GM15510 (cell line): ENCODE data around the gene CTCFL.

Source experiments
- POLR2A ChIP-seq: IDR thresholded peaks from 3 replicates; pipeline ENCODE4 v1.6.1; 2011; ENCODE audit warnings: borderline replicate concordance; ENCODE audit not compliant: insufficient read length; ENCODE audit errors: extremely low read depth

CTCFL gene

DNA sequence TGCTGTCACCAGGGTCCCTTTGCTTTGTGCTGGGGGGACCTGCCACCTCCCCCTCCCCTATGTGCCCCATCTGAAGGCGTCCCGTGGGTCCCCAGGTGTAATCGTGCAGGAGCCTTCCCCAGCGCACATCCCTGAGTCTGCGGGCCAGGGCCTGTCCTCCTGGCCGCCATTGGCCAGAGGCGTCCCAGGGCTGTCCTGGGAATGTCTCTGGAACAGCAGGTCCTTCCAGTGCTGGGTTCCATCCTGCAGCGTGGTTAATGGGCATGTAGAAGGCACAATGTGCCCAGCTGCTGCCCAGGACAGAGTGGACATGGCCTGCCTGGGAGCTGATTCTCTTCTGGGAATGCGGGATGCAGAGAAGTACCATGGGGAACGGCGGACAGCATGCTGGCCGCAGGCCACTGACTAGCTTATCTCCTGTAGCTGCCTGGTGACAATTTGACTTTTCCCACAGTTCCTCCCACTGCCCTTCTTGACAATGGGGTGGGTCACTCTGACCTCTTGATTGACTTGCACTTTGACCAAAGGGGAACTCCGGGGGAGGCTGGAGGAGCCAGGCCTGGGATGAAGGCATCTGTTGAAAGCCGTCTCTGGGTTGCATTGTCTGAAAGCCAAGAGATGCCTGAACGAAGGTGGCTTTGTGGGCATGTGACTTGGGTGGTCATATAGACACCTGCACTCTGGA is 64.0 kb downstream of the CTCFL start:
- no peak for TF ChIP-seq POLR2A

- no peak for TF ChIP-seq POLR2A
Observed at GRCh38 chr20:57459897-57460296, 65.0 kb downstream of the CTCFL start.

DNA sequence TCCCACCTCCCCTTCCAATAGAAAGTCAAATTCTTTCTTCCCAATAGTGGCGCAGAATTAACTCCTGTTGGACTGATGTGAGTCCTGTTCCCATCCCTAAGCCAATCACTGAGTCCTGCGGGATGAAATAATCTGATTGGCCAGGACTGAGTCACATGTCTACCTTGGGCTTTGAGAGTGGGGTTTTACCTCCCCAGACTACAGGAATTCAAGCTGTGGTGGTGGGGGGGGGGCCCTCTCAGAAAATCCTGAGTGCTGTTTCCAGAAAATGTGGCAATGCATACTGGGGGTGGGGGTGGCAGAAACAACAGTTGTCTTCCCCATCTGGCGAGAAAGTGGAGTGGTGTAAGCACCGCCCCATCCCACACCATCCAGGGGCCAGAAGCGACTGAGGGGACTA is 65.7 kb downstream of the CTCFL start:
- TF ChIP-seq POLR2A = no peak

DNA sequence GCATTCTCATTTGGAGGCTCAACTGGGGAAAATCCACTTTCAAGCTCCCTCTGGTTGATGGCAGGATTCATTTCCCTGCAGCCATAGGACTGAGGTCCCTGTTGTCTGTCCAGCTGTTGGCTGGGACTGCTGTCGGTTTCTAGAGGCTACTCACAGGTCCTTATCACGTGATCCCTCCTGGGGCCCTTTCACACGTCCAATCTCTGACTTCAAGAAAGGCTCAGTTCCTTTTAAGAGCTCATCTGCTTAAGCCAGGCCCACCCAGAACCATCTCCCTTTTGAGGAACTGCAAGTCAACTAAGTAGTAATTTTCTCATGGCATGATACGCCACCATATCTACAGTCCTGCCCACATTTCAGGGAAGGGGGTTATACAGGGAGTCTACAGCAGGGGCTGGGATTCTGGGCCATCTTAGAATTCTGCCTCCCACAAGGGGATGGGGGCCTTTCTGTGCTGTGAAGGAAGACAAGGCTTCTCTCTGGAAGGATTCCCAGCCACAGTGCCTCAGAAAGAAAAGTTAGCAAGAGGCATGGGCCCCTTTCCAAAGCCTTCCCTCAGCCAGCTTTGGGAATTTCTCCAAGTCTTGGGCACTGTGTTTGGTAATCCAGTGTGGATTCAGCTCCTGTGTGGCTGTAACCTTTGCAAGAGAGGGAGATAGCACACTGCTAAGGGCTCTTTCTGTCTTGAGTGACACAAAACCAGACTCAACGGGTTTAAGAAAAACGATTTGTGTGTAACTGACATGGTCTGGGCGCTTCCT is 66.4 kb downstream of the CTCFL start:
- TF ChIP-seq POLR2A = no peak

GRCh38 chr20:57457243-57458095 is 67.5 kb downstream of the CTCFL start:
- TF ChIP-seq POLR2A = no peak

DNA sequence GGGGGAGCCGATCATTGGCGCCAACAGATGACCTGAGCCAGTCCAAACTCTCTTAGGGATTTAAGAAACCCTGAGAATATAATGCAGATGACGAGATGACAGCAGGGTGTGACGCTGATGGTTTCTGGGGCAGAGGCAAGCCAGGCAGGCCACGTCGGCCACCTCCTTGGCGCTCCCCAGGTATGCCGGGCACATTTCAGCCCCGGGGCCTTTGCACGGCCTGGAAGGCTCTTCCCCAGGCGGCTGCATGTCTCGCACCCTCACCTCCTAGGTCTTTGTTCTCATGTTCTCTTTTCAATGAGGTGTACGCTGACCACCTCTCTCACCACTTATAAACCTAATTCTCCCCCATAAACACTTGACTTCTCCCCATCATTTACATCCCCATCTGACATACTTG is 68.8 kb downstream of the CTCFL start:
- no peak for TF ChIP-seq POLR2A

DNA sequence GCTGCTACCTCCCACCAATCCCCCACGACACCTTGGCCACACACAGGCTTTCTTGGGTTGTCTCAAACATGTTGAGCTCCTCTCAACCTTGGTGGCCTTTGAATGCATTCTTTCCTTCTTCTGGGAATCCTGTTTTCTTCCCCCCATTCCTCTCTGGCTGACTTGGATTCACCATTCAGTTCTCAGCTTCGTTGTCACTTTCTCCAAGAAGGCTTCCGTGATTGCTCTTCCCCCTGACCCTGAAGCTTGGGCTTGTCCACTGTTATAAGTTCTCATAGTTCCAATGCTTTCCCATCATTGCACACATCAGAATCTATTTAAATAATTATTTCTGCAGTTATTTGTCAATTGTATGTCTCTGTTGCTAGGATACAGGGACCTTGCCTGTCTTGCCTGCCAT is 69.6 kb downstream of the CTCFL start:
- TF ChIP-seq POLR2A = no peak

- TF ChIP-seq POLR2A = no peak
Observed at GRCh38 chr20:57451795-57452661, 72.9 kb downstream of the CTCFL start.

DNA sequence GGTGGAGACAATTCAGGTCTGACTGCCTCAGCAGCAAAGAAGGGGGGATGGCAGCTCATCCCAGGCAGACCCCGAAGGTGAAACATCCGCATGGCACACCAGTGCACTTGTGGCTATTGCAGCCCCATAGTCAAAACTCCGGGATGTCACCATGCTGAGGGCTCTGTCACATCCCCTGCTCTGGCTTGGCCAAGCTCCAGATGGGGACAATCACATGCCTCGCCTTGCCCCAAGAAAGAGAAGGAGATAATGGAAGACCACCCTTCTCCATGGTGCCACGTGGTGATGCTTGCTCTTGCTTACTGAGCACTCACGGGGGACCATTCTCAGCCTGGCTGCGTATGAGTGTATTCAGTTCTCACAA is 73.5 kb downstream of the CTCFL start:
- TF ChIP-seq POLR2A = no peak

DNA sequence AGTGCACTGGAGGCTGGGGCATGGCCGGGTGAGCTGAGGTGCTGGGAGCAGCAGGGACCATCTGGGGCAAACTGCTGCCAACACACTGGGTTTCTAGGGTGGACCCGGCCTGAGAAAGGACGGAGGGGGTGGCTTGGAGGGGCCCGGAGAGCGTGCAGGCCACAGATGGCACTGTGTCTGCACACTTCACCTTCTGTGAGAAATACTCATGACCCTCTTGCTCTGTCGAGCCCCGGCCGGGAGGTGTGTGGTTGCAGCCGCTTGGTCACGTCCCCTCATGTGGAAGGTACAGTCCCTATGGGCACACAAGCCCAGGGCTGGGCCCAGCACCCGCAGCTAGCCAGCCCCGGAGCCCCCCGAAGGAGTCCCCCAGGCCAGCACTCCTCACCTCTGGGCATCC is 74.0 kb downstream of the CTCFL start:
- no peak for TF ChIP-seq POLR2A

DNA sequence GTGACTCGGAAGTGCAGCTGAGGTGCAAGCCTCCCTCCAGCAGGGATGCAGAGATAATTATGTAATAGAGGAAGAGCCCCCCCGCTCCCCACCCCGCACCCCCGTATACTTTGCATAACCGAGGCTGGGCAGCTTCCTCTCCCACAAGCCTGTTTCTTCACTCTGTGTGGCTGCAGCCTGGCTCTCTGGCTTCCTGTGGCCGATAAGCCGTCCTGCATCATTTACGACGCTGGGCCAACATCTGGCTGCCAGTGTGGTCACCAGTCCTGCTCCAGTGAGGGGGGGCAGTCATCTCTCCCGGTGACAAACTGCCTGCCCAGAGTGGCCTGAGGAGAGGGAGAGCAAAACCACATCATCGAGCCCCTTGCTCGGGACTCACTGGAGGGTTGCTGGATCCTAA is 74.5 kb downstream of the CTCFL start:
- no peak for TF ChIP-seq POLR2A

- no peak for TF ChIP-seq POLR2A
Observed at GRCh38 chr20:57449398-57450354, 75.3 kb downstream of the CTCFL start.

DNA sequence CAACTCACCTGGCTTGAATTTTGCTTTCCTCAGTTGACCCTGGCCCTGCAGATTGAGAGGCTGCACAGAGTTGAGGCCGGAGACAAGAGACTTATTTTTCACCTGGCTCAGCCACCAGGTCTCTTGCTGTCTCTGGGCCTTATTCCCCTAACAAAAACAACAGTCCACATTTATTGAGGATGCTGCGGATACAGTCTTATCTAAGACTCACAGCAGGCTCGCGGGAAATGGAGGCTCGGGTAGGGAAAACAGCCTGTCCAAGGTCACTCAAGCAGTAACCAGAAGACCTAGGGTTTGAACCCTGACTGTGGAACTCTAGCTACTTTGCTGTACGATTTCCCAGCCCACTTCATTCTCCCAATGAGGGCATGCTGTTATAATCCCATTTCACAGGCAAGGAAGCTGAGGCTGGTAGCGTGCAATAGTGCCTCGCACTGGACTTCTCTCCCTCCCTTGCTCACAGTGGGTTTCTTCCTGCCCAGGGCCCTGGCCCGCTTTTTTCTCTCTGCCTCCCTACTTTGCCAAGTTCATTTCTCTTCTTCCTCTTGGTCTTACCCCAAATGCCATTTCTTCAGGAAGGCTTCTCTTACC is 76.1 kb downstream of the CTCFL start:
- no peak for TF ChIP-seq POLR2A
